IMR-90 (cell line): Measurements from ENCODE around the gene CADM1. TPM values are rescaled to one million over a fixed set of nuclear protein-coding genes. Genes with fewer than 3 reads are reported as not detected.

Experiments
- ATAC-seq: fragments of 200-7000 bp; cut with Tn5 transposase; 2 replicates; pipeline ENCODE4 v1.9.1; 2020; ENCODE audit warnings: low read depth, mild to moderate bottlenecking, moderate library complexity
- BruUV-seq: library from RNA; stranded (reverse); fragments of 400-500 nt; replicated peaks from 2 replicates; lab custom pipeline; 2021; lab: Mats Ljungman, UMichigan
- CTCF ChIA-PET: fragments of 300-600 bp; formaldehyde crosslinking; extraction: SDS; loops from one replicate; lab custom pipeline; 2021; ENCODE audit warnings: antibody characterized with exemption; lab: Yijun Ruan, JAX
- POLR2A ChIA-PET: fragments of 300-600 bp; sonication (Branson Sonifier 250); formaldehyde crosslinking; loops from one replicate; lab custom pipeline; 2022; ENCODE audit warnings: antibody characterized with exemption; ENCODE audit not compliant: unreplicated experiment; lab: Charles Lee
- DNase-seq: peaks from one replicate; pipeline ENCODE4 v3.0.0; 2013
- H2AFZ ChIP-seq: replicated peaks from 2 replicates; pipeline ENCODE3; 2013; ENCODE audit warnings: low read length, mild to moderate bottlenecking; ENCODE audit not compliant: poor library complexity
- H2AK5ac ChIP-seq: 2 replicates; pipeline ENCODE4 v1.6.1; 2013; ENCODE audit warnings: low read depth, low read length, inconsistent platforms
- H2AK9ac ChIP-seq: replicated peaks from 2 replicates; pipeline ENCODE3; 2013; ENCODE audit warnings: mild to moderate bottlenecking, low read depth, low read length, moderate library complexity; ENCODE audit not compliant: poor library complexity
- H2BK120ac ChIP-seq: 2 replicates; pipeline ENCODE4 v1.6.1; 2013; ENCODE audit warnings: low read depth, low read length, inconsistent platforms
- H2BK15ac ChIP-seq: 3 replicates; pipeline ENCODE4 v1.6.1; 2013; ENCODE audit warnings: low read depth, low read length, inconsistent platforms
- H2BK20ac ChIP-seq: 2 replicates; pipeline ENCODE4 v1.6.1; 2013; ENCODE audit warnings: low read depth, mild to moderate bottlenecking, inconsistent platforms, low read length, moderate library complexity
- H2BK5ac ChIP-seq: 2 replicates; pipeline ENCODE4 v1.6.1; 2013; ENCODE audit warnings: mild to moderate bottlenecking, low read depth, low read length, inconsistent platforms; ENCODE audit not compliant: poor library complexity, severe bottlenecking
- H3K14ac ChIP-seq: replicated peaks from 2 replicates; pipeline ENCODE4 v1.6.1; 2013; ENCODE audit warnings: low read depth, low read length, inconsistent platforms
- H3K18ac ChIP-seq: 2 replicates; pipeline ENCODE4 v1.6.1; 2013; ENCODE audit warnings: low read depth, low read length, control low read depth
- H3K23ac ChIP-seq: 2 replicates; pipeline ENCODE4 v1.6.1; 2013; ENCODE audit warnings: low read depth, low read length, inconsistent platforms
- H3K27ac ChIP-seq: 2 replicates; pipeline ENCODE4 v1.5.1; 2013; ENCODE audit warnings: mild to moderate bottlenecking, control low read depth, low read length; ENCODE audit not compliant: insufficient read depth
- H3K27me3 ChIP-seq: 2 replicates; pipeline ENCODE4 v1.6.1; 2013; ENCODE audit warnings: low read length; ENCODE audit not compliant: control insufficient read depth, insufficient read depth
- H3K36me3 ChIP-seq: 2 replicates; pipeline ENCODE4 v1.6.1; 2013; ENCODE audit warnings: low read length, mixed read lengths; ENCODE audit not compliant: control insufficient read depth, insufficient read depth
- H3K4ac ChIP-seq: 2 replicates; pipeline ENCODE4 v1.6.1; 2013; ENCODE audit warnings: low read depth, low read length, inconsistent platforms
- H3K4me1 ChIP-seq: 2 replicates; pipeline ENCODE4 v1.6.1; 2013; ENCODE audit warnings: low read length, mixed read lengths; ENCODE audit not compliant: control insufficient read depth, insufficient read depth
- H3K4me2 ChIP-seq: 2 replicates; pipeline ENCODE4 v1.6.1; 2013; ENCODE audit warnings: low read depth, mild to moderate bottlenecking, control low read depth, low read length, moderate library complexity
- H3K4me3 ChIP-seq: 2 replicates; pipeline ENCODE4 v1.5.1; 2013; ENCODE audit warnings: low read depth, mild to moderate bottlenecking, control low read depth, low read length, moderate library complexity; ENCODE audit not compliant: insufficient read depth
- H3K56ac ChIP-seq: 2 replicates; pipeline ENCODE4 v1.6.1; 2013; ENCODE audit warnings: low read length, inconsistent platforms; ENCODE audit not compliant: insufficient read depth; ENCODE audit errors: extremely low read depth
- H3K79me1 ChIP-seq, 2 experiments: 2 replicates each; pipeline ENCODE4 v1.6.1; 2013; ENCODE audit warnings: low read length in 2 of 2, inconsistent platforms in 1 of 2, low read depth in 1 of 2
- H3K9ac ChIP-seq: 2 replicates; pipeline ENCODE4 v1.6.1; 2013; ENCODE audit warnings: low read depth, low read length, control low read depth
- H3K9me1 ChIP-seq: 2 replicates; pipeline ENCODE4 v1.6.1; 2013; ENCODE audit warnings: low read length, inconsistent platforms; ENCODE audit not compliant: insufficient read depth
- H3K9me3 ChIP-seq: 2 replicates; pipeline ENCODE4 v1.6.1; 2013; ENCODE audit warnings: low read length; ENCODE audit not compliant: control insufficient read depth, insufficient read depth
- H4K20me1 ChIP-seq: 2 replicates; pipeline ENCODE4 v1.6.1; 2013; ENCODE audit warnings: low read length, inconsistent platforms; ENCODE audit not compliant: insufficient read depth
- H4K5ac ChIP-seq: 2 replicates; pipeline ENCODE4 v1.6.1; 2013; ENCODE audit warnings: mild to moderate bottlenecking, low read depth, low read length, control low read depth
- H4K8ac ChIP-seq, 2 experiments: 2 replicates each; pipeline ENCODE4 v1.6.1; 2013; ENCODE audit warnings: low read depth in 2 of 2, low read length in 2 of 2, control low read depth in 1 of 2, inconsistent platforms in 1 of 2
- H4K91ac ChIP-seq: 2 replicates; pipeline ENCODE4 v1.6.1; 2013; ENCODE audit warnings: low read depth, low read length, inconsistent platforms; ENCODE audit not compliant: insufficient read depth
- BHLHE40 ChIP-seq: fragments of 150-350 bp; IDR thresholded peaks from 2 replicates; pipeline ENCODE4 v1.6.1; 2016; ENCODE audit warnings: mild to moderate bottlenecking, low read depth, low read length
- CEBPB ChIP-seq: IDR thresholded peaks from 2 replicates; pipeline ENCODE4 v1.6.1; 2012; ENCODE audit warnings: low read depth, low read length, improper control_type of control experiment
- CHD1 ChIP-seq: IDR thresholded peaks from 2 replicates; pipeline ENCODE4 v1.6.1; 2012; ENCODE audit warnings: low read depth, low read length, improper control_type of control experiment
- FOS ChIP-seq: fragments of 150-350 bp; IDR thresholded peaks from 2 replicates; pipeline ENCODE4 v1.6.1; 2016; ENCODE audit warnings: low read depth, low read length
- MAFK ChIP-seq: IDR thresholded peaks from 2 replicates; pipeline ENCODE4 v1.6.1; 2012; ENCODE audit warnings: low read depth, low read length, improper control_type of control experiment
- MAZ ChIP-seq: IDR thresholded peaks from 2 replicates; pipeline ENCODE4 v1.6.1; 2012; ENCODE audit warnings: low read depth, mild to moderate bottlenecking, low read length, improper control_type of control experiment, moderate library complexity, borderline replicate concordance
- MXI1 ChIP-seq: IDR thresholded peaks from 2 replicates; pipeline ENCODE4 v1.6.1; 2012; ENCODE audit warnings: low read depth, mild to moderate bottlenecking, low read length, moderate library complexity, borderline replicate concordance
- NFE2L2 ChIP-seq: fragments of 150-350 bp; IDR thresholded peaks from 2 replicates; pipeline ENCODE4 v1.6.1; 2016; ENCODE audit warnings: low read depth, mild to moderate bottlenecking, low read length
- POLR2A ChIP-seq: IDR thresholded peaks from 2 replicates; pipeline ENCODE4 v1.6.1; 2012; ENCODE audit warnings: mild to moderate bottlenecking, low read depth, low read length
- RAD21 ChIP-seq: IDR thresholded peaks from 2 replicates; pipeline ENCODE4 v1.6.1; 2012; ENCODE audit warnings: low read length, improper control_type of control experiment
- RCOR1 ChIP-seq: IDR thresholded peaks from 2 replicates; pipeline ENCODE4 v1.6.1; 2012; ENCODE audit warnings: mild to moderate bottlenecking, low read length, improper control_type of control experiment; ENCODE audit not compliant: insufficient replicate concordance
- RFX5 ChIP-seq: IDR thresholded peaks from 2 replicates; pipeline ENCODE4 v1.8.0; 2012; ENCODE audit warnings: low read depth, mild to moderate bottlenecking, low read length, moderate library complexity
- SMC3 ChIP-seq: fragments of 150-350 bp; IDR thresholded peaks from 2 replicates; pipeline ENCODE4 v1.6.1; 2016; ENCODE audit warnings: low read depth, mild to moderate bottlenecking, antibody characterized with exemption, low read length, moderate library complexity
- USF2 ChIP-seq: fragments of 150-350 bp; IDR thresholded peaks from 2 replicates; pipeline ENCODE4 v1.6.1; 2017; ENCODE audit warnings: mild to moderate bottlenecking, antibody characterized with exemption, low read length, low read depth
- WGBS, 2 experiments: methylation state at CpG; one replicate each; pipeline versions ENCODE4 v1.1.5 to v1.1.7; 2013; ENCODE audit warnings: missing lambda C conversion rate in 2 of 2; ENCODE audit not compliant: insufficient read length in 1 of 2; ENCODE audit errors: extremely low coverage in 2 of 2; 5-methylcytosine and 5-hydroxymethylcytosine counted together
- dilution Hi-C: fragments of 300-500 bp; cut with HindIII; formaldehyde crosslinking; loops from one replicate; pipeline ENCODE4 v1.14.3; 2018; ENCODE audit warnings: low sequenced_read_pairs; ENCODE audit not compliant: unreplicated experiment
- in situ Hi-C: fragments of 300-500 bp; cut with MboI; formaldehyde crosslinking; loops from 3 replicates; pipeline ENCODE4 v1.14.3; 2019; ENCODE audit warnings: low sequenced_read_pairs, inconsistent platforms, mixed read lengths
- intact Hi-C: fragments of 100-400 bp; cut with micrococcal nuclease; formaldehyde crosslinking; loops from 2 replicates; pipeline ENCODE4 v1.10.0; 2022
- polyA plus RNA-seq, 3 experiments: library from polyadenylated mRNA; depleted of rRNA; stranded (reverse); fragments of >200 nt; gene quantifications; 2 replicates each; pipeline ENCODE4 v1.2.3, GENCODE V29; 2012; ENCODE audit warnings: low replicate concordance in 1 of 3
- total RNA-seq: library from RNA; depleted of rRNA; stranded (reverse); fragments of >200 nt; gene quantifications from 2 replicates; pipeline ENCODE4 v1.2.3, GENCODE V29; 2012
- TF ChIP-seq, protein P1 (sequence below): conservative IDR thresholded peaks from 2 replicates; pipeline ENCODE4 v1.5.1; 2012; ENCODE audit warnings: mild to moderate bottlenecking, low read depth, low read length, improper control_type of control experiment
- TF ChIP-seq, protein P2 (sequence below): fragments of 150-350 bp; IDR thresholded peaks from 2 replicates; pipeline ENCODE4 v1.6.1; 2016; ENCODE audit warnings: low read depth, mild to moderate bottlenecking, low read length, moderate library complexity, borderline replicate concordance

Gene CADM1
- total and polyA plus RNA-seq, 2 of the 4 experiments (the other 2 are of a cell fraction) = 28.8 to 77.1 TPM

DNA sequence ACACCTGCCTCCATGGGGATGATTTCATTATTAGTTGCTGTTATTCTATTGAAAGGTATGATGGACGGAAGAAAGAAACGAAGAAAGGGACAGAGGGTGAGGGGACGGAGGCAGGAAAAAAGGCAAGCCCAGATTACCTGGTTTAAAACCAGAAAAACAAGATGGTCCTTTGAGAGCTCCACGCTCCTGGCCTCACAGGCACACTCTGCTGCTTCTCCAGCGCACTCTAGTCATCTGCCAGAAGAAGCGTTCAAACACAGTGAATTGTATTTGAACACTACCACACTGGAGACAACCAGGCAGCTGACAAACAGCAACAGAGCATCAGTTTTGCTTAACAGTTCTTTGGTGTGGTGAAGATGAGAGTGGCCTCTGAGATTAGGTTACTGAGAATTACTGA, 216.9 kb downstream of the CADM1 start:
- DNase-seq = no peak
- H3K4ac ChIP-seq = no peak overlapping the region
- dilution Hi-C loops = no loop called here
- no peak for ATAC-seq
- H3K4me3 ChIP-seq = no peak overlapping the region
- ChIA-PET POLR2A (no interaction called here), CTCF (no interaction called here)
- intact Hi-C loops = no loop called here
- in situ Hi-C loops = no loop called here
- no peak overlapping the region for H4K8ac ChIP-seq
- H2AK5ac ChIP-seq = no peak overlapping the region
- H3K14ac ChIP-seq = no peak overlapping the region
- no peak overlapping the region for H3K23ac ChIP-seq
- H2AFZ ChIP-seq = no peak overlapping the region
- no peak overlapping the region for H2BK15ac ChIP-seq
- H3K4me1 ChIP-seq = peaks cover 5% of the 10 kb centered on the region; the same call in 1 of the 2 replicates
- H4K91ac ChIP-seq = no peak overlapping the region
- no peak overlapping the region for H2AK9ac ChIP-seq
- no peak overlapping the region for H2BK120ac ChIP-seq
- H4K5ac ChIP-seq = no peak overlapping the region
- H3K56ac ChIP-seq = no peak overlapping the region
- no peak overlapping the region for H3K27ac ChIP-seq
- no peaks in the 10 kb centered on the region for H3K27me3 ChIP-seq
- H3K18ac ChIP-seq = no peak overlapping the region
- H3K36me3 ChIP-seq = no peaks in the 10 kb centered on the region
- H4K20me1 ChIP-seq = no peaks in the 10 kb centered on the region
- no TSS peak for BruUV-seq
- no peak overlapping the region for H2BK20ac ChIP-seq
- no peak for TF ChIP-seq NFE2L2
- TF ChIP-seq, protein P1, sequence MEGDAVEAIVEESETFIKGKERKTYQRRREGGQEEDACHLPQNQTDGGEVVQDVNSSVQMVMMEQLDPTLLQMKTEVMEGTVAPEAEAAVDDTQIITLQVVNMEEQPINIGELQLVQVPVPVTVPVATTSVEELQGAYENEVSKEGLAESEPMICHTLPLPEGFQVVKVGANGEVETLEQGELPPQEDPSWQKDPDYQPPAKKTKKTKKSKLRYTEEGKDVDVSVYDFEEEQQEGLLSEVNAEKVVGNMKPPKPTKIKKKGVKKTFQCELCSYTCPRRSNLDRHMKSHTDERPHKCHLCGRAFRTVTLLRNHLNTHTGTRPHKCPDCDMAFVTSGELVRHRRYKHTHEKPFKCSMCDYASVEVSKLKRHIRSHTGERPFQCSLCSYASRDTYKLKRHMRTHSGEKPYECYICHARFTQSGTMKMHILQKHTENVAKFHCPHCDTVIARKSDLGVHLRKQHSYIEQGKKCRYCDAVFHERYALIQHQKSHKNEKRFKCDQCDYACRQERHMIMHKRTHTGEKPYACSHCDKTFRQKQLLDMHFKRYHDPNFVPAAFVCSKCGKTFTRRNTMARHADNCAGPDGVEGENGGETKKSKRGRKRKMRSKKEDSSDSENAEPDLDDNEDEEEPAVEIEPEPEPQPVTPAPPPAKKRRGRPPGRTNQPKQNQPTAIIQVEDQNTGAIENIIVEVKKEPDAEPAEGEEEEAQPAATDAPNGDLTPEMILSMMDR = no peak
- TF ChIP-seq POLR2A = no peak
- TF ChIP-seq, protein P2, sequence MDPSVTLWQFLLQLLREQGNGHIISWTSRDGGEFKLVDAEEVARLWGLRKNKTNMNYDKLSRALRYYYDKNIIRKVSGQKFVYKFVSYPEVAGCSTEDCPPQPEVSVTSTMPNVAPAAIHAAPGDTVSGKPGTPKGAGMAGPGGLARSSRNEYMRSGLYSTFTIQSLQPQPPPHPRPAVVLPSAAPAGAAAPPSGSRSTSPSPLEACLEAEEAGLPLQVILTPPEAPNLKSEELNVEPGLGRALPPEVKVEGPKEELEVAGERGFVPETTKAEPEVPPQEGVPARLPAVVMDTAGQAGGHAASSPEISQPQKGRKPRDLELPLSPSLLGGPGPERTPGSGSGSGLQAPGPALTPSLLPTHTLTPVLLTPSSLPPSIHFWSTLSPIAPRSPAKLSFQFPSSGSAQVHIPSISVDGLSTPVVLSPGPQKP = no peak
- no peak for TF ChIP-seq SMC3
- TF ChIP-seq FOS = no peak
- no peak for TF ChIP-seq BHLHE40
- no peak for TF ChIP-seq MAZ
- no peak for TF ChIP-seq CEBPB
- TF ChIP-seq MAFK = no peak
- TF ChIP-seq CHD1 = no peak
- TF ChIP-seq USF2 = no peak
- no peak for TF ChIP-seq MXI1
- TF ChIP-seq RAD21 = no peak
- TF ChIP-seq RFX5 = no peak
- TF ChIP-seq RCOR1 = no peak
- no peak overlapping the region for H3K9ac ChIP-seq
- WGBS, 2 experiments = 100% methylated on average over 1 of the region's 6 CpGs; no CpG with 5 or more reads in 1 of the 2 experiments
- no peaks in the 10 kb centered on the region; the same call in 1 of the 2 replicates for H3K9me1 ChIP-seq
- no peaks in the 10 kb centered on the region for H3K9me3 ChIP-seq
- no peak overlapping the region for H2BK5ac ChIP-seq
- no peak overlapping the region for H3K4me2 ChIP-seq
- H3K79me1 ChIP-seq = no peaks in the 10 kb centered on the region
